Measurements from ENCODE around the gene RNF10. TPM values are rescaled to one million over a fixed set of nuclear protein-coding genes. Genes with fewer than 3 reads are reported as not detected.

Gene RNF10
- total and polyA plus RNA-seq, 8 donors = 92.5 to 151 (median 106) TPM

- no peak overlapping the region for H3K4me3 ChIP-seq
- no peak for TF ChIP-seq CTCF (IDR thresholded peaks at IDR 0.05)
- intact Hi-C loops (cut with DNase I) = loop anchor here in 1 of 3 donors (10.0 kb wide), 1 partner anchor 58 kb away; the partner anchor contains the start of gene CABP1
- H3K4me1 ChIP-seq = peaks cover 0 to 6% (median 6%) of the 10 kb centered on the region in 3 donors
- ATAC-seq = no peak
- no peaks in the 10 kb centered on the region for H3K27me3 ChIP-seq
- DNase-seq = no peak
- no peak for FAIRE-seq
- no peak overlapping the region for H3K27ac ChIP-seq
- 84 to 98% methylated on average over 2 of the region's 2 CpGs for WGBS, 2 donors
- no peaks in the 10 kb centered on the region for H3K9me3 ChIP-seq
- H3K36me3 ChIP-seq = no peaks in the 10 kb centered on the region
Measured at GRCh38 chr12:120586860-120587259, 52.7 kb downstream of the RNF10 start.

- H3K27me3 ChIP-seq = no peaks in the 10 kb centered on the region
- ATAC-seq (no peak), FAIRE-seq (no peak), DNase-seq (no peak)
- no peak overlapping the region for H3K27ac ChIP-seq
- 98 to 100% methylated on average over 1 of the region's 1 CpG for WGBS, 2 donors
- H3K4me1 ChIP-seq = peaks cover 0 to 6% (median 6%) of the 10 kb centered on the region in 3 donors
- H3K9me3 ChIP-seq = no peaks in the 10 kb centered on the region
- no peak for TF ChIP-seq CTCF (IDR thresholded peaks at IDR 0.05)
- intact Hi-C loops (cut with DNase I) = loop anchor here in 1 of 3 donors (10.0 kb wide), 1 partner anchor 56 kb away; the partner anchor contains the start of gene CABP1
- no peak overlapping the region for H3K4me3 ChIP-seq
- H3K36me3 ChIP-seq = no peaks in the 10 kb centered on the region
Measured at GRCh38 chr12:120588371-120588770, 54.2 kb downstream of the RNF10 start.

- intact Hi-C loops (cut with DNase I) = loop anchor here in 1 of 3 donors (10.0 kb wide), 1 partner anchor 56 kb away; the partner anchor contains the start of gene CABP1
- H3K4me3 ChIP-seq = no peak overlapping the region
- H3K36me3 ChIP-seq = no peaks in the 10 kb centered on the region
- TF ChIP-seq CTCF (IDR thresholded peaks at IDR 0.05) = no peak
- FAIRE-seq = no peak
- H3K4me1 ChIP-seq = peaks cover 0 to under 1% (median under 1%) of the 10 kb centered on the region in 3 donors
- no peaks in the 10 kb centered on the region for H3K9me3 ChIP-seq
- no peaks in the 10 kb centered on the region for H3K27me3 ChIP-seq
- H3K27ac ChIP-seq = no peak overlapping the region
- WGBS, 2 donors = 76 to 79% methylated on average over 17 of the region's 17 CpGs
- ATAC-seq = no peak
- DNase-seq = no peak
Measured at GRCh38 chr12:120588948-120589930, 55.1 kb downstream of the RNF10 start.

- H3K4me3 ChIP-seq = no peak overlapping the region
- no peaks in the 10 kb centered on the region for H3K36me3 ChIP-seq
- H3K9me3 ChIP-seq = no peaks in the 10 kb centered on the region
- H3K27me3 ChIP-seq = no peaks in the 10 kb centered on the region
- ATAC-seq = peak in 1 of 4 donors; percentile 35
- no peaks in the 10 kb centered on the region for H3K4me1 ChIP-seq
- H3K27ac ChIP-seq = no peak overlapping the region
- TF ChIP-seq CTCF (IDR thresholded peaks at IDR 0.05) = no peak
- no peak for FAIRE-seq
- no peak for DNase-seq
- intact Hi-C loops (cut with DNase I) = no loop called here
- 63 to 64% methylated on average over 6 of the region's 6 CpGs for WGBS, 2 donors
Measured at GRCh38 chr12:120590741-120591407, 56.7 kb downstream of the RNF10 start.
